GM18909 (cell line): ENCODE measurements around the gene SH3BP5.
"Not testable (repeated sequence)": the region's sequence is repeated elsewhere in the genome, so short reads cannot be mapped to it uniquely, and the experiment has no call there.

Experiments used
- ATAC-seq: cut with Tn5 transposase; IDR thresholded peaks from one replicate; pipeline ENCODE4 v1.9.1; 2021; ENCODE audit warnings: mild to moderate bottlenecking; ENCODE audit not compliant: unreplicated experiment, poor library complexity

The SH3BP5 gene

GRCh38 chr3:15332405-15333098 is at the start of gene SH3BP5:
Gene SH3BP5, minus strand, starts transcription at chr3:15332586. Its CDS starts 178 bp downstream, at chr3:15332408.
- peak; percentile 80 for ATAC-seq

- no peak for ATAC-seq
These were observed 48.8 kb upstream of the SH3BP5 start for GRCh38 chr3:15380980-15381890.

GRCh38 chr3:15377961-15378791 is 45.8 kb upstream of the SH3BP5 start:
- ATAC-seq: peak; percentile 84

DNA sequence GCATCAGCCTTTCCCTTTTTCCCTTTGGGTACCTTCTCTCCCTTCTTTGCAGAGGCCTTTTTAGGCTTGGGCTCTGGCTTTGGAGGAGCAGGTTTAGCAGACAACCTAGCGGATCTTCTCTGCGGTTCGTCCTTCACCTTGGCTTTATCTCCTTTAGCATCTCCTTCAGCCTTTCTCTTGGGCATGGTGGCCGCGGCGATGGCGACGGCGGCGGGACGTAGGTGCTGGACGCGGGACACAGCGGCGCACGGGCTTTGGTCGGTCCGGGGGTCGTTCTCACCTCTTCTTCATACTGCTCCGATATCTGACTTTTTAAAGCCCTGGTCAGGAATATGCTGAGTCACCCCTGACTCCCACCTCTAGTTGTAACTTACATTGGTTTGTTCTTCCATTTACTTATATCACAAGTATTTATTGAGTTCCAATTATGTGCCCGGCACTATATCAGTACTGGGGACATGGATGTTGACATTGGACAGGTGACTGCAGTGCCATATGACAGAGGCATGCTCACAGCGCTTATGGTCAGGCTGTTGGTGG is 43.1 kb upstream of the SH3BP5 start:
- no peak for ATAC-seq

DNA sequence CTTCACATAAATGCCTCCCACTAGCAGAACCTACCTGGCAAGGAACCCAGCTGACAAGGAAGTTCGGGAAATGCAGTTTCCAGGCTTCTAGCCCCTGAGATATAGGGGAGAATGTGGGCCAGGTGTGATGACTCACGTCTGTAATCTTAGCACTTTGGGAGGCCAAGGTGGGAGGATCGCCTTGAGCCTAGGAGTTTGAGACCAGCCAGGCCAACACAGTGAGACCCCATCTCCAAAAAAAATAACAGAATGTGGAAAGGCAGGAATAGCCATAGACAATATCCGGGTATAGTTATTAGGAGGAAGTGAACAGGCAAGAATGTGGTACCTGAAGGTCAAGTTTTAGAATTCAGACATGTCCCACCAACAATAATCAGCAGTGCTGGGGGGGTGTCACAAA is 40.5 kb upstream of the SH3BP5 start:
- no peak for ATAC-seq

- no peak for ATAC-seq
These were observed 36.3 kb upstream of the SH3BP5 start for GRCh38 chr3:15368561-15369135.

- no peak for ATAC-seq
These were observed 34.7 kb upstream of the SH3BP5 start for GRCh38 chr3:15367059-15367458.

GRCh38 chr3:15364078-15364477 is 31.7 kb upstream of the SH3BP5 start:
- not testable (repeated sequence) for ATAC-seq

DNA sequence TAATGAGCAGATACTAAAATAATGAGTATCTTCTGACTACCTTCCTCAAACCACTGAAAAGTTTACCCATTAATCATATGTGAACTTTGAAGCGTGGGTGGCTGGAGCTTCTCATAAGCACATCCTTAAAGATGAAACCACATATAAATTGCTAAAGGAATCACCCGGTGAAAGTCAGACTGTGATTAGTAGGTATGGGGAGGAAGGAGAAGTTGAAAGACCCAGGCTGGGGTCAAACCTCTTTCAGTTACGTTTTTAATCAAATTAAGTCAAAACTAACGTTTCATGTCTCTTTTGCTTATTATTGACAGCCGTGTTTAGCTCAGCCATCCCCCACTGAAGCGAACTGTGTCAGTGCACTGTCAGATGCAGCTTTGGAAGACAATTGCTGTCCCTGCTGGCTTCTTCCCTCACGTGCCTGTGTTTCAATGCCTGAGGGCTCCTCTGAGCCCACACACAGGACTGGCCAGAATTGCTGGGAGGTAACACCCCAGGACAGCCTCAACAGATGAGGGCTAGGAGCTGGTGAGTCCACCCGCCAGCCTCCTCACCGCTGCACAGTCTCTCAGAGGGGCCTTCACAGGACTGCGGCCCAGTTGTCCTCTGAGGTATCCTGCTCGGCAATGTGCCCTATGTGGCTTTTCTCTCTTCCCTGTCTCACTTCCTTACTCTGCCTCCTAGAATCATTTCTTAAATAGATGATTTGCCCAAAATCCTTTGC is 29.3 kb upstream of the SH3BP5 start:
- ATAC-seq: peak; percentile 87

- ATAC-seq: no peak
These were observed 28.6 kb upstream of the SH3BP5 start for GRCh38 chr3:15360788-15361493.

DNA sequence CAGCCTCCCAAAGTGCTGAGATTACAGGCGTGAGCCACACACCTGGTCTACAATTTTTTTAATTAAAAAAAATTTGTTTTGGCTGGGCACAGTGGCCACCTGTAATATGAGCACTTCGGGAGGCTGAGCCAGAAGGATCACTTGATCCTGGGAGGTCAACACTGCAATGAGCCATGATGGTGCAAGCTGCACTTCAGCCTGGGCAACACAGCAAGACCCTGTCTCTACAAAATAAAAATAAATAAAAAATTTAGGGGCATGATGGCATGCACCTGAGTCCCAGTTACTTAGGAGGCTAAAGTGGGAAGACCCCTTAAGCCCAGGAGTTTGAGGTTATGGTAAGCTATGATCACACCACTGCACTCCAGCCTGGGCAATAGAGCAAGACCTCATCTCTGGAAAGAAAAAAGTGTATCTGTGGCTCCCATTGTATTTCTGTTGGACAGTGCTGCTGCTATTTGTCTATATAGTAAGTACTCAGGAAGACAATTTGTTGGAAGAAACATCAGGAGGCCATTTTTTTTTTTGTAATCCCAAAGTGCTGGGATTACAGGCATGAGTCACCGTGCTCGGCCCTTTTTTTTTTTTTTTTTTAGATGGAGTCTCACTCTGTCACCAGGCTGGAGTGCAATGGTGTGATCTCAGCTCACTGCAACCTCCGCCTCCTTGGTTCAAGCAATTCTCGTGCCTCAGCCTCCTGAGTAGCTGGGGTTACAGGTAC is 27.5 kb upstream of the SH3BP5 start:
- ATAC-seq: no peak

- ATAC-seq: not testable (repeated sequence)
These were observed 24.3 kb upstream of the SH3BP5 start for GRCh38 chr3:15356651-15357061.

DNA sequence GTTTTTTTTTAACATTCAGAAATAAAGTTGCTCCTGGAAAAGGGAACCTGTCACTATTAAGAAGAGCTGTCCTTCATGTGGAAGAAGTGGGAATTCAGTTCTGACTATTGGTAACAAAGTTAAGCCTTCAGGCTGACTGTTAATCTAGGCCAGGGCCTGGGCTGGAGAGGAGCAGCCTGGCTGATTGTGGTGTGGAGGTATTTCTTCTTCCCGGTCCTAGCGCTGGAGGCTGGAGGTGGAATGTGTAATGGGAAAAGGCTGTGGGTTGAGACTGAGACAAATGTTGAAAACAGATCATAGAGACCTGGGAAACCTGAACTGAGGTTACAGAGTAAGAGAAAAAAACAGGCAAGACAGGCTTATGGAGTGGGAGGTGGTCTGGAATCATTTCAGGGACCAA is 23.8 kb upstream of the SH3BP5 start:
- ATAC-seq: no peak

- ATAC-seq: no peak
These were observed 22.7 kb upstream of the SH3BP5 start for GRCh38 chr3:15355086-15355485.

DNA sequence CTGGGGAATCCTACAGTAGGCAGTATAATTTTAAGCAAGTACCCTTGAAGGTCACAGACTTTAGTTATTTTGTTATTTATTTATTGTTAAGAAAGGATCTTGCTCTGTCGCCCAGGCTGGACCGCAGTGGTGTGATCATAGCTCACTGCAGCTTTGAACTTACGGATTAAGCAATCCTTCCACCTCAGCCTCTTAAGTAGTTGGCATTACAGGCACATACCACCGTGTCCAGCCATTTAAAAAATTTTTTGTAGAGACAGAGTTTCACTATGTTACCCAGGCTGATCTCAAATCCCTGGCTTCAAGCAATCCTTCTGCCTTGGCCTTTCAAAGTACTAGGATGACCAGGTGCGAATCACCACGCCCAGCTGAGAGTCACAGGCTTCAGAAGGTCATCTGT is 22.1 kb upstream of the SH3BP5 start:
- no peak for ATAC-seq

DNA sequence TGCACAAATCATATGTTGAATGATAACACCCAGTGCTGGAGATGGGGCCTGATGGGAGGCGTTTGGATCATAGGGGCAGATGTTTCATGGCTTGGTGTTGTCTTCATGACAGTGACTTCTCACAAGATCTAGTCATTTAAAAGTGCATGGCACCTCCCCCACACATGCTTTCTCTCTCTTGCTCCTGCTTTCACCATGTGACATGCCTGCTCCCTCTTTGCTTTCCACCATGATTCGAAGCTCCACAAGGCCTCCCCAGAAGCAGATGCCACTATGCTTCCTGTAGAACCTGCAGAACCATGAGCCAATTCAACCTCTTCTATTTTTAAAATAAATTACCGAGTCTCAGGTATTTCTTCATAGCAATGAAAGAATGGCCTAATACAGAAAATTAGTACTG is 17.8 kb upstream of the SH3BP5 start:
- no peak for ATAC-seq

DNA sequence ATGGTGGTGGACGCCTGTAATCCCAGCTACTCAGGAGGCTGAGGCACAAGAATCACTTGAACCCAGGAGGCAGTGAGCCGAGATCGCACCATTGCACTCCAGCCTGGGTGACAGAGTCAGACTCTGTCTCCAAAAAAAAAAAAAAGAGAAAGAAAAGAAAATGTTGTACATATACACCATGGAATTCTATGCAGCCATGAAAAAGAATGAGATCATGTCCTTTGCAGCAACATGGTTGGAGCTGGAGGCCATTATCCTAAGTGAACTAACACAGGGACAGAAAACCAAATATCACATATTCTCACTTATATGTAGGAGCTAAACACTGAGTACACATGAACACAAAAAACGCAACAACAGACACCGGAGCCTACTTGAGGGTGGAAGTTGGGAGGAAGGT is 17.1 kb upstream of the SH3BP5 start:
- ATAC-seq: not testable (repeated sequence)

GRCh38 chr3:15348246-15348645 is 15.9 kb upstream of the SH3BP5 start:
- ATAC-seq: no peak
